Activated T-cell treated with anti-CD3 and anti-CD28 coated beads, Interleukin-2, amount 50 U/mL, for 24 hours (primary cell): ENCODE results near the gene UNC13C.

Experiments
- DNase-seq: peaks from one replicate; pipeline ENCODE4 v3.0.0-alpha.2; 2020
- H3K27ac Mint-ChIP-seq: 2 replicates; pipeline ENCODE4 v1.8.0; 2020; ENCODE audit warnings: mild to moderate bottlenecking, mixed read lengths
- H3K27me3 Mint-ChIP-seq: 2 replicates; pipeline ENCODE4 v1.8.0; 2020; ENCODE audit warnings: mixed read lengths
- H3K36me3 Mint-ChIP-seq: 2 replicates; pipeline ENCODE4 v1.8.0; 2020; ENCODE audit warnings: low read depth, mixed read lengths
- H3K4me1 Mint-ChIP-seq: 2 replicates; pipeline ENCODE4 v1.8.0; 2020; ENCODE audit warnings: low read depth, mixed read lengths
- H3K4me3 Mint-ChIP-seq: 2 replicates; pipeline ENCODE4 v1.8.0; 2020; ENCODE audit warnings: mild to moderate bottlenecking, moderate library complexity, mixed read lengths
- H3K9me3 Mint-ChIP-seq: 2 replicates; pipeline ENCODE4 v1.8.0; 2020; ENCODE audit warnings: mixed read lengths

Gene UNC13C

DNA sequence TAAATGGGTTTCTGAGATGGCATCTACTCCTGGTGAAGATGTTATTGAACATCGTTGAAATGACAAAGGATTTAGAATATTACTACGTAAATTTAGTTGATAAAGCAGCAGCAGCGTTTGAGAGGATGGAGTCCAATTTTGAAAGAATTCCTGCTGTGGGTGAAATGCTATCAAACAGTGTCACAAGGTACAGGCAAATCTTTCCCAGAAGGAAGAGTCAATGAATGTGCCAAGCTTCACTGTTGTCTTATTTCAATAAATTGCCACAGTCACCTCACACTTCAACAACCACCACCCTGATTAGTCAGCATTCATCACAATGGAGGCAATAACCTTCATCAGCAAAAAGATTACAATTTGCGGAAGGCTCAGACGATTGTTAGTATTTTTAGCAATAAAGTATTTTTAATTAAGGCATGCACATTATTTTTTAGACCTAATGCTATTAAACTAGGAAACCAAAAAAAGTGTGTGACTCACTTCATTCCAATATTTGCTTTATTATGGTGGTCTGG lies 142.8 kb downstream of the UNC13C start:
- Mint-ChIP-seq H3K4me3 (no peak overlapping the region), H3K36me3 (no peaks in the 10 kb centered on the region), H3K27ac (no peak overlapping the region), H3K9me3 (no peaks in the 10 kb centered on the region), H3K27me3 (no peaks in the 10 kb centered on the region), H3K4me1 (no peaks in the 10 kb centered on the region)
- DNase-seq: no peak

DNA sequence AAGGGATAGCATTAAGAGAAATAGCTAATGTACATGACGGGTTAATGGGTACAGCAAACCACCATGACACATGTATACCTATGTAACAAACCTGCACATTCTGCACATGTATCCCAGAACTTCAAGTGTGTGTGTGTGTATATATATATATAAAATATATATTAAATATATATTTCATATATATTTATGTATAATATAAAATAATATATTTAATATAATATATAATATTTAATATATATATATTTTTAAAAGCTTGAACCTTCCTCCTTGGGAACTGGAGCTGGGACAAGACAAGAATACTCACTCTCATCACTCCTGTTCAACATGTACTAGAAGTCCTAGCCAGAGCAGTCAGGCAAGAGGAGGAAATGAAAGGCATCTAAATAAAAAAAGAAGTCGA lies 149.3 kb downstream of the UNC13C start:
- no peaks in the 10 kb centered on the region for H3K27me3 Mint-ChIP-seq
- H3K36me3 Mint-ChIP-seq: no peaks in the 10 kb centered on the region

DNA sequence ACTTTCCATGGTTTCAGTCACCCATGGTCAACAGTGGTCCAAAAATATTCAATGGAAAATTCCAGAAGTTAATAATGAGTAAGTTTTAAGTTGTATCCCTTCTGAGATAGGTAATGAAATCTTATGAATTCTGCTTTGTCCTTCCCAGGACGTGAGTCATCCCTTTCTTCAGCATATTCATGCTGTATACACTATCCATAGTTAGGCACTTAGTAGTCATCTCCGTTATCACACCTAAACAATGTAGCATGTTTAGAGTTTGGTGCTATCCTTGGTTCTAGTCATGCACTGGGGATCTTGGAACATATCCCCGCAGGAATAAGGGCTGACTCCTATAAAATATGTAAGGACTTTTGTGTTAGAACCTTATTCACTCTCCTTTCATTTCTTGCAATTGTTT lies 153.2 kb downstream of the UNC13C start:
- H3K4me3 Mint-ChIP-seq: no peak overlapping the region
- H3K4me1 Mint-ChIP-seq: no peaks in the 10 kb centered on the region
- no peak overlapping the region for H3K27ac Mint-ChIP-seq
- H3K36me3 Mint-ChIP-seq: no peaks in the 10 kb centered on the region
- no peaks in the 10 kb centered on the region for H3K27me3 Mint-ChIP-seq
- no peak for DNase-seq
- H3K9me3 Mint-ChIP-seq: no peaks in the 10 kb centered on the region

More for the DNA sequence above, 149.3 kb downstream of the UNC13C start:
- H3K4me1 Mint-ChIP-seq: no peaks in the 10 kb centered on the region
- DNase-seq: no peak
- H3K9me3 Mint-ChIP-seq: no peaks in the 10 kb centered on the region
- no peak overlapping the region for H3K4me3 Mint-ChIP-seq
- no peak overlapping the region for H3K27ac Mint-ChIP-seq

DNA sequence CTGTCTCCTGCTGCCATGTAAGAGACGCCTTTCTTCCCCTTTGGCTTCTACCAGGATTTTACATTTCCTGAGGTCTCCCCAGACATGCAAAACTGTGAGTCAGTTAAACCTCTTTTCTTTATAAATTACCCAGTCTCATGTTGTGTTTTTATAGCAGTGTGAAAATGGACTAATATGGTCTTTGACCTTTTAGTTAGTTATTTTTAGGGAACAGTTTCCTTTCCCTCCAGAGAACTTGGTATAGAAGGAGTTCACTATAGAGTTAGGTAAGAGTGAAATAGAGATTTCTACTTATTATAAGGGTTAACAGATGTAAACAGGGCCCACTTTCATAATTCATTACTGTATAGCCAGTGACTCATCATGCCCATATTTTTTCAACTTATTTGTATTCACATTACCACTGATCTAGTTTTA lies 170.9 kb downstream of the UNC13C start:
- Mint-ChIP-seq H3K27me3 (no peaks in the 10 kb centered on the region), H3K4me3 (no peak overlapping the region), H3K4me1 (no peaks in the 10 kb centered on the region), H3K36me3 (no peaks in the 10 kb centered on the region), H3K9me3 (no peaks in the 10 kb centered on the region), H3K27ac (no peak overlapping the region)
- DNase-seq: no peak

DNA sequence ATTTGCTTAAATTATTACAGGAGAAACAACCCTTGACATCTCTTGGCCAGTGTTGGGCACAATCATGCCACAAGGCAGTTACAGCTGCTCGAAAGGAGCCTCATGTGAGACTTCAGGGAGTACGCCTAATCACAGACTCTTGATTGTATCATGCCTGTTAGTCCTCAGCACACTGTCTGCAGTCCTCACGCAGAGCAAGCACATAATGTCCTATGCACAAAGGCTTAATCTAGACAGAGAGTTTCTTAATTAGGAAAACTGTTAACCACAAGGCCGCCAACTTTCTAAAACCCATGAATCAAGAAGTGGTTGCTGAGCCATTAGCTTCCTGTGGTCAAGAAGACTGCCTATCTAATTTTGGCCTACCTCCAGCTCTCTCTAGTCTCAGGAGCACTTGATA lies 172.0 kb downstream of the UNC13C start:
- no peaks in the 10 kb centered on the region for H3K27me3 Mint-ChIP-seq
- no peaks in the 10 kb centered on the region for H3K36me3 Mint-ChIP-seq
- no peak for DNase-seq
- H3K4me1 Mint-ChIP-seq: no peaks in the 10 kb centered on the region
- no peak overlapping the region for H3K4me3 Mint-ChIP-seq
- no peak overlapping the region for H3K27ac Mint-ChIP-seq
- H3K9me3 Mint-ChIP-seq: no peaks in the 10 kb centered on the region

DNA sequence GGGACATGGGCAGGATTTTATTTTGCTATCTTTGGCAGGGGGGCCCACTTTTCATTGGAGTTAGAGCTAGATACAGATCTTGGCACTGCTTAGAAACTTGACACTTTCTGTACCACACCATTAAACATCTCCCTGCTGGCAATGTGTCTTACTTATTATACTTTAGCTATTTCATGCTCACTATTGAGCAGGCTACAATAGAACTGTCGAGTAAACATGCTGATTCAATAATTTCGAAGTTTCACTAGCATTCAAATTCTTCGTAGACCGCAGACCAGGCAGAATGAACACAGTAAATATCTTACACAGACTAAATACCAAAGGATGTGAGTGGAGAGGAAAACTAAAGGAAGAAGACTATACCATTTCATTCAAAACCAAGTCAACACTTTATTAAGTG lies 180.8 kb downstream of the UNC13C start:
- Mint-ChIP-seq H3K4me1 (no peaks in the 10 kb centered on the region), H3K27me3 (no peaks in the 10 kb centered on the region), H3K9me3 (no peaks in the 10 kb centered on the region), H3K36me3 (no peaks in the 10 kb centered on the region), H3K4me3 (no peak overlapping the region), H3K27ac (no peak overlapping the region)
- no peak for DNase-seq

DNA sequence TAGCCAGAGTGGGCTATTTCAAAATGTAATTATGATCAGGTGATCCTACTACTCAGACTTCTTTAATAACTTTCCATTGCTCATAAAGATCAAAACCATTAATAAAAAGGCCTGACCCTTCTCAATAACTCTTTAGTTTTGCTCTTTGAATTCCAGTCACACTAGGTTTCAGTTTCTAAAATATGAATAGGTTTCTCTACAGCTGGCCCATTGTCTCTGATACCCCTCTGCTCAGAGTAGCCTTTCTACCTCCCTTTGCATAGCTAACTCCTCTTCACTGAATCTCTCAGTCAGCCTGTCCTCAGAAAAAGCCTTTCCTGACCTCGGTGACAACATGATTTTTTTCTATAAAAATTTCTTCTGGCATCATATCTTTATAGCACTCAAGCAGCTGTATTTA lies 209.1 kb downstream of the UNC13C start:
- no peaks in the 10 kb centered on the region for H3K27me3 Mint-ChIP-seq

DNA sequence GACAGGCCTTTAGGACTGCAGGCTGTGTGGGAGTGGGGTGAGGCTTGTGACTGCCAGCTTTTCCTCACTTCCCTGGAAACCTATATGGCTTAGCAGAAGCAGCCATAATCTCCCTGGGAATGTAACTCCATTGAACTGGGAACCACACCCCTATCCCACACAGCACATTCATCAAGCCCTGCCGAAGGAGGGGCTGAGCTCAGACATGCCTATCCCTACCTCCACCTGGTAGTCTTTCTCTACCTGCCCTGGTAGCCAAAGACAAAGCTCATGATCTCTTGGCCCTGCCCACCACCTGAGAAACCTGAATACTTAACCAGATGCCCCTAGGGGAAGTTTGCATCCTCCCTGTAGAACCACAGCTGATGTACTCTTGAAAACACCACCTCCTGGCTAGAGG lies 219.8 kb downstream of the UNC13C start:
- no peaks in the 10 kb centered on the region for H3K36me3 Mint-ChIP-seq
- H3K4me1 Mint-ChIP-seq: no peaks in the 10 kb centered on the region
- no peak overlapping the region for H3K27ac Mint-ChIP-seq
- DNase-seq: no peak
- no peak overlapping the region for H3K4me3 Mint-ChIP-seq
- H3K27me3 Mint-ChIP-seq: no peaks in the 10 kb centered on the region
- peaks cover 6% of the 10 kb centered on the region for H3K9me3 Mint-ChIP-seq

More for the DNA sequence above, 209.1 kb downstream of the UNC13C start:
- Mint-ChIP-seq H3K27ac (no peak overlapping the region), H3K9me3 (peaks cover 2% of the 10 kb centered on the region), H3K4me1 (no peaks in the 10 kb centered on the region), H3K36me3 (no peaks in the 10 kb centered on the region), H3K4me3 (no peak overlapping the region)
- no peak for DNase-seq

DNA sequence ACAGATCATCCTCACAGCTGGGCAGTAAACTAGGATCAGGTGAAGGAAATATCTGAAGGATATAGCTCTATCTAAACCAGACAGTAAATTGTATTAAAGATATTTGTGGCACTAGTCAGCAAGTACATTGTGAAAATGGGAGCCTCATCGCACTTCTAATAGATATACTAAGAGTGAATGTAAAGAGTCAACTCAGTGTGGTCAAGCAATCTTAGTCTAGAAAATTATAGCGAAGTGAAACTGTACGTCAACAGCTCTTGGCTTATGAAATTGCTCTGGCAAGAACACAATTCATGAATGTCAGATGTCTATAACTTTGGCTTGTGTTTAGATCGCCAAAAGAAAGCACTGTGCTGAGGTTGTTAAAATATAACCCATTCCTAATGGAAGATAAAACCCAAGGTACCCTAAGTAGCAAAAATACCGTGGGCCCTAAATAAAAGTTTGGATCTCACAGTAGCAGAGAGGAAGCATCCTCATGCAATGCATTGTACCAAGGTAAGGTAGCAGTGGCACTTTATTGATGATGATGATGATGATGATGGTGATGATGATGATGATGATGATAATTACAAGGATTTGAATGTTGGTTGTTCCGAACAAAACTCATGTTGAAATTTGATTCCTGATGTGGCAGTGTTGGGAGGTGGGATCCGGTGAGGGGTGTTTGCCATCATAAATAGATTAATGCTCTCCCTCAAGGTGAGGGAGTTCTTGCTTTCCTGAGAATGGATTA lies 228.5 kb downstream of the UNC13C start:
- no peak for DNase-seq
- H3K27ac Mint-ChIP-seq: no peak overlapping the region
- H3K27me3 Mint-ChIP-seq: no peaks in the 10 kb centered on the region
- peaks cover 5% of the 10 kb centered on the region for H3K9me3 Mint-ChIP-seq
- no peaks in the 10 kb centered on the region for H3K4me1 Mint-ChIP-seq
- H3K36me3 Mint-ChIP-seq: no peaks in the 10 kb centered on the region
- no peak overlapping the region for H3K4me3 Mint-ChIP-seq

DNA sequence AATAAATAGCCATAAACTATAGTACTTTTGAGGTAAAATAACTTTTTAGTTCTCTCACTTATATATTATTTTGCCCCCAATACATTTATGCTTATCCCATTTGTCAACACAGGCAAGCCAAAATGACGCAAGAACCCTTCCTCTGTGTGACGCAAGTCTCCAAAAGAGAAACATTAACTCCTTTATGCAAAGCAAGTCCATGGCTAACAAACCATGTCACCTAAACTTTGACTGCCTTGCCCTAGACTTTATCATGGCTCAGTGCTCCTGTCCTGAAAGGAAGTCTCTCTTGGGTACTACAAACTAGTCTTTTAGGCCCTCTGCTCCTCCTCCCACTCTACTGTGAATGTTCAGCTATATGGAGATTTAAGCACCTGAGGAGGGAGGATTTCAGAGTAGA lies 230.5 kb downstream of the UNC13C start:
- Mint-ChIP-seq H3K4me1 (no peaks in the 10 kb centered on the region), H3K27me3 (no peaks in the 10 kb centered on the region), H3K4me3 (no peak overlapping the region), H3K36me3 (no peaks in the 10 kb centered on the region), H3K9me3 (peaks cover 2% of the 10 kb centered on the region), H3K27ac (no peak overlapping the region)
- DNase-seq: no peak

DNA sequence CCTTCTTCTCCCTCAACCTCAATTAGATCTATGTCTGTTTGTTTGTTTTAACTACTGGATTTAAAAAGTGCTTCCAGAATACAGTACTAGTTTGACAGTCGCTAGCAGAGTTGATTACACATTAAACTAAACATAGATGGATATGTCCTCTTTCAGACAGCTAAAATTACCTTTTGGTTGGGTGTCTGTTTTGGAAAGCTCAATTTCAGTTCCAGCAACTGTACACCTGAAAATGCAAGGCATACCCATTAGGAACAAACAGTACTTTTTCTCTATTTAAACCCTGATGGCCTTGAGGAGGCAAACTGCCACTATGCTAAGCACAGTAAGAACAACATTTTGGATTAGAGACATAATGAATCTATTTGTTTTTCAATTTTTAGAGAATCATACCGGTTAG lies 234.4 kb downstream of the UNC13C start:
- H3K36me3 Mint-ChIP-seq: no peaks in the 10 kb centered on the region
- DNase-seq: no peak
- H3K9me3 Mint-ChIP-seq: peaks cover 2% of the 10 kb centered on the region
- H3K27ac Mint-ChIP-seq: no peak overlapping the region
- H3K4me3 Mint-ChIP-seq: no peak overlapping the region
- H3K27me3 Mint-ChIP-seq: no peaks in the 10 kb centered on the region
- no peaks in the 10 kb centered on the region for H3K4me1 Mint-ChIP-seq

DNA sequence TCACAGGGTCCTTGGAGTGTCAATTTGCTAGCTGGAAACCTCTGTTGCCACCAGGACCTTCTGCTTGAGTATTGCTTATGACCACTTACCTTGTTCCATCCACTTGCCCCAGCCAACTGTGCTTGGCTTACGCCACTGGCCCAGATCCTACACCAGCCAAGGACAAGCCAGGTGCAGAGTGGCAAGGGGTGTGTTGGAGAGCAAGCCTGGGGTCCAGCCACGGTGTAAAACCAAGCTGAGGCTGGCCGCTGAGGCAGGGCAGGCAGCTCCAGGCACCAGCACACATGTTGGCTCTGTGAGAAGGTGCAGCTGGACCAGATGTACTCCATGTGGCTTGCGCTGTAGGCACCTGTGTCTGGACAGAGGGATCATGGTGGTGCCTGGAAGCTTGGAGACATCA lies 248.2 kb downstream of the UNC13C start:
- H3K27ac Mint-ChIP-seq: no peak overlapping the region
- no peak for DNase-seq
- no peaks in the 10 kb centered on the region for H3K36me3 Mint-ChIP-seq
- H3K4me3 Mint-ChIP-seq: no peak overlapping the region
- no peaks in the 10 kb centered on the region for H3K4me1 Mint-ChIP-seq
- peaks cover 4% of the 10 kb centered on the region for H3K9me3 Mint-ChIP-seq
- H3K27me3 Mint-ChIP-seq: no peaks in the 10 kb centered on the region

DNA sequence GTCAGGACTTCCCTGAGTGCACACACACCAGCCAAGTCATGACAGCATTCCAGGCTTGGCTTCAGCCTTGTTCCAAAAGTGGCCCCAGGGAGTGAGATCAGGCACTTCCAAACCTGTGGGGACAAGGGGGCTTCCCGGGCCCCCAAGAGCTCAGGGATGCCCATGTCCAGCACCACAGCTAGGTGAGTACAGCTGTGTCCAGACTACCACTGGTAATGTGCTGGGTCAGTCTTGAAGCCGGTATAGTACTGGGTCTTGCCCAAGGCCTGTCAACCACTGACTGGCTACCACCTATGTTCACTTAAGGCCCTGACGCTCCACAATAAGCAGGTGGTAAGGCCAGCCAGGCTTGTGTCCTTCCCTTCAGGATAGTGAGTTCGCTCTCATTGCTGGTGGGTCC lies 249.3 kb downstream of the UNC13C start:
- H3K27me3 Mint-ChIP-seq: no peaks in the 10 kb centered on the region
- H3K27ac Mint-ChIP-seq: no peak overlapping the region
- no peaks in the 10 kb centered on the region for H3K36me3 Mint-ChIP-seq

DNA sequence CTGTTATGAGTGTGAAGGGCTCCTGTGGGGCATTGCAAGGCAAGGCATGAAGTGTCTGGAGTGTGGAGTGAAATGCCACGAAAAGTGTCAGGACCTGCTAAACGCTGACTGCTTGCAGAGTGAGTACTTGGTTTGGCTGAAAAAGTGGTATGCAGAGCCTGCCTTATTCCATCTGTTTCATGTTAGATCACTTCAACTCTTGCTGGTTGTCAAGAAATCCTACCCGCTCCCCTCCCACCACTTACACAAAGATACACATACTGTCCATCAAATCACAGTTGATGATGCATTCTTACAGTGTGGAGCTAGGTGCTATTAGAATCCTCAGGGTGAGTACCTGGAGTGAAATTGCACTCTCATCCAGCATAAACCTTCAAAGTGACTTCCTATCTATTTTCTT lies 272.1 kb downstream of the UNC13C start:
- Mint-ChIP-seq H3K36me3 (no peaks in the 10 kb centered on the region), H3K9me3 (no peaks in the 10 kb centered on the region), H3K27me3 (no peaks in the 10 kb centered on the region), H3K4me1 (no peaks in the 10 kb centered on the region), H3K27ac (no peak overlapping the region), H3K4me3 (no peak overlapping the region)
- no peak for DNase-seq

More for the DNA sequence above, 249.3 kb downstream of the UNC13C start:
- H3K4me3 Mint-ChIP-seq: no peak overlapping the region
- H3K4me1 Mint-ChIP-seq: no peaks in the 10 kb centered on the region
- no peaks in the 10 kb centered on the region for H3K9me3 Mint-ChIP-seq
- no peak for DNase-seq

DNA sequence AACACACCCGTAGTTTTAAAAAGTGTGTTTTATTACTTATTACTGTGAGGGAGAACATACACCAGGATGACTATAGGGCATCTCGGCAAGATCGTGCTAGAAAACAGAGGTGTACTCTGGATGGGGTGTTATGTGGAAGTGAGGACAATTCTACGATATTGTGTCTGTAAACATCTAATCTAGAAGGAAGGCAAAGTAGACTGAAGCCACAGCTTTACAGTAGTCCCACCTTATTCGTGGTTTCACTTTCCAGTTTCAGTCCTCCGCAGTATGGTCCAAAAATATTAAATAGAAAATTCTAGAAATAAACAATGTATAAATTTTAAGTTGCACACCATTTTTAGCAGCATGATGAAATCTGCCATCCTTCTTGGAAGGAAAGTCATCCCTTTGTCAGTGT lies 277.9 kb downstream of the UNC13C start:
- no peak for DNase-seq
- H3K4me3 Mint-ChIP-seq: no peak overlapping the region
- no peak overlapping the region for H3K27ac Mint-ChIP-seq
- no peaks in the 10 kb centered on the region for H3K4me1 Mint-ChIP-seq
- no peaks in the 10 kb centered on the region for H3K9me3 Mint-ChIP-seq
- no peaks in the 10 kb centered on the region for H3K36me3 Mint-ChIP-seq
- H3K27me3 Mint-ChIP-seq: no peaks in the 10 kb centered on the region

DNA sequence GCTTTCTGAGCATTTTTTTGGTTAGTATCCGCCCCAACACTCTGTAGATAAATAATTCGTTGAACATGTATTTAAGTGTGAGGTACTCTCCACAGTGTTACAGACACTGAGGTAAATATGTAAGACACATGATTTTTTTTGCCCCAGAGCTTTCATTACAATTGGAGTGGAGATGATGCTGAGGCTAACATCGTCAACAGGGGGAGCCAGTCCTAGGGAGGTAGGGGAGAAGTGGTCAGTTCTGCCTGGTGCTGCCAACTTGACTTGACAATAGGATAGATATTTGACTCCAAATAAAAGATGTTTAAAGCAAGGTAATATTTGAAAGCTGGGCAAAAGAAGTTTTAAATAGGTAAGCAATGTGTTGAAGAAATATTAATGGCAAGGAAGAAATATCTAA lies 295.7 kb downstream of the UNC13C start:
- H3K36me3 Mint-ChIP-seq: no peaks in the 10 kb centered on the region
- DNase-seq: no peak
- no peak overlapping the region for H3K4me3 Mint-ChIP-seq
- peaks cover 3% of the 10 kb centered on the region for H3K27me3 Mint-ChIP-seq
- H3K4me1 Mint-ChIP-seq: no peaks in the 10 kb centered on the region
- no peak overlapping the region for H3K27ac Mint-ChIP-seq
- H3K9me3 Mint-ChIP-seq: no peaks in the 10 kb centered on the region
